Measurements from ENCODE around the gene AGO3. TPM values are rescaled to one million over a fixed set of nuclear protein-coding genes. Genes with fewer than 3 reads are reported as not detected.

AGO3 gene
- total and polyA plus RNA-seq, 2 donors: 4.1 to 16.5 TPM

- peak overlapping the region; percentile 73 to 74 for H3K4me3 ChIP-seq (ENCODE audit: low read length in 2 of 2)
- H3K9me3 ChIP-seq (ENCODE audit: control insufficient read depth in 2 of 2, insufficient read depth in 1 of 2, low read length in 1 of 2): no peaks in the 10 kb centered on the region
- WGBS: 80% methylated on average over 7 of the region's 7 CpGs
- no peaks in the 10 kb centered on the region for H3K27me3 ChIP-seq (ENCODE audit: control insufficient read depth in 2 of 2, insufficient read depth in 1 of 2, low read length in 1 of 2)
- DNase-seq (ENCODE audit: low read depth in 6 of 9, low spot score in 9 of 9): no peak
- H3K27ac ChIP-seq (ENCODE audit: low read depth in 1 of 2, low read length in 1 of 2): no peak overlapping the region
- peaks cover 5 to 9% of the 10 kb centered on the region in 2 donors for H3K4me1 ChIP-seq (ENCODE audit: control insufficient read depth in 2 of 2, insufficient read depth in 2 of 2, low read length in 2 of 2)
- no peaks in the 10 kb centered on the region for H3K36me3 ChIP-seq (ENCODE audit: control insufficient read depth in 2 of 2, insufficient read depth in 2 of 2, low read length in 1 of 2)
Observed at GRCh38 chr1:35932158-35932636, 1.3 kb downstream of the AGO3 start.

- DNase-seq (ENCODE audit: low read depth in 6 of 9, low spot score in 9 of 9): no peak
- H3K27ac ChIP-seq (ENCODE audit: low read depth in 1 of 2, low read length in 1 of 2): no peak overlapping the region
- H3K4me1 ChIP-seq (ENCODE audit: control insufficient read depth in 2 of 2, insufficient read depth in 2 of 2, low read length in 2 of 2): peaks cover 5 to 9% of the 10 kb centered on the region in 2 donors
Observed at GRCh38 chr1:35932941-35933340, 2.0 kb downstream of the AGO3 start.

GRCh38 chr1:35935442-35936388 lies 4.8 kb downstream of the AGO3 start:
- DNase-seq (ENCODE audit: low read depth in 6 of 9, low spot score in 9 of 9): no peak
- WGBS: 96% methylated on average over 2 of the region's 2 CpGs

More at GRCh38 chr1:35932941-35933340, 2.0 kb downstream of the AGO3 start:
- Histone ChIP-seq H3K9me3 (ENCODE audit: control insufficient read depth in 2 of 2, insufficient read depth in 1 of 2, low read length in 1 of 2) (no peaks in the 10 kb centered on the region), H3K27me3 (ENCODE audit: control insufficient read depth in 2 of 2, insufficient read depth in 1 of 2, low read length in 1 of 2) (no peaks in the 10 kb centered on the region), H3K4me3 (ENCODE audit: low read length in 2 of 2) (no peak overlapping the region), H3K36me3 (ENCODE audit: control insufficient read depth in 2 of 2, insufficient read depth in 2 of 2, low read length in 1 of 2) (no peaks in the 10 kb centered on the region)

GRCh38 chr1:35936838-35937237 lies 5.9 kb downstream of the AGO3 start:
- Histone ChIP-seq H3K4me1 (ENCODE audit: control insufficient read depth in 2 of 2, insufficient read depth in 2 of 2, low read length in 2 of 2) (peaks cover 0 to 4% of the 10 kb centered on the region in 2 donors), H3K4me3 (ENCODE audit: low read length in 2 of 2) (no peak overlapping the region), H3K9me3 (ENCODE audit: control insufficient read depth in 2 of 2, insufficient read depth in 1 of 2, low read length in 1 of 2) (no peaks in the 10 kb centered on the region), H3K36me3 (ENCODE audit: control insufficient read depth in 2 of 2, insufficient read depth in 2 of 2, low read length in 1 of 2) (no peaks in the 10 kb centered on the region), H3K27ac (ENCODE audit: low read depth in 1 of 2, low read length in 1 of 2) (no peak overlapping the region), H3K27me3 (ENCODE audit: control insufficient read depth in 2 of 2, insufficient read depth in 1 of 2, low read length in 1 of 2) (no peaks in the 10 kb centered on the region)
- WGBS: 96% methylated on average over 3 of the region's 3 CpGs
- DNase-seq (ENCODE audit: low read depth in 6 of 9, low spot score in 9 of 9): no peak

More at GRCh38 chr1:35935442-35936388, 4.8 kb downstream of the AGO3 start:
- H3K4me1 ChIP-seq (ENCODE audit: control insufficient read depth in 2 of 2, insufficient read depth in 2 of 2, low read length in 2 of 2): peaks cover 0 to 5% of the 10 kb centered on the region in 2 donors
- H3K27me3 ChIP-seq (ENCODE audit: control insufficient read depth in 2 of 2, insufficient read depth in 1 of 2, low read length in 1 of 2): no peaks in the 10 kb centered on the region
- no peak overlapping the region for H3K4me3 ChIP-seq (ENCODE audit: low read length in 2 of 2)
- H3K27ac ChIP-seq (ENCODE audit: low read depth in 1 of 2, low read length in 1 of 2): no peak overlapping the region
- H3K36me3 ChIP-seq (ENCODE audit: control insufficient read depth in 2 of 2, insufficient read depth in 2 of 2, low read length in 1 of 2): no peaks in the 10 kb centered on the region
- H3K9me3 ChIP-seq (ENCODE audit: control insufficient read depth in 2 of 2, insufficient read depth in 1 of 2, low read length in 1 of 2): no peaks in the 10 kb centered on the region

GRCh38 chr1:35939484-35939883 lies 8.6 kb downstream of the AGO3 start:
- Histone ChIP-seq H3K27me3 (ENCODE audit: control insufficient read depth in 2 of 2, insufficient read depth in 1 of 2, low read length in 1 of 2) (no peaks in the 10 kb centered on the region), H3K4me1 (ENCODE audit: control insufficient read depth in 2 of 2, insufficient read depth in 2 of 2, low read length in 2 of 2) (no peaks in the 10 kb centered on the region)

GRCh38 chr1:35945327-35945726 lies 14.4 kb downstream of the AGO3 start:
- Histone ChIP-seq H3K4me1 (ENCODE audit: control insufficient read depth in 2 of 2, insufficient read depth in 2 of 2, low read length in 2 of 2) (no peaks in the 10 kb centered on the region), H3K27me3 (ENCODE audit: control insufficient read depth in 2 of 2, insufficient read depth in 1 of 2, low read length in 1 of 2) (no peaks in the 10 kb centered on the region), H3K36me3 (ENCODE audit: control insufficient read depth in 2 of 2, insufficient read depth in 2 of 2, low read length in 1 of 2) (peaks cover 0 to 8% of the 10 kb centered on the region in 2 donors), H3K27ac (ENCODE audit: low read depth in 1 of 2, low read length in 1 of 2) (no peak overlapping the region), H3K9me3 (ENCODE audit: control insufficient read depth in 2 of 2, insufficient read depth in 1 of 2, low read length in 1 of 2) (no peaks in the 10 kb centered on the region), H3K4me3 (ENCODE audit: low read length in 2 of 2) (no peak overlapping the region)
- 81% methylated on average over 2 of the region's 2 CpGs for WGBS
- no peak for DNase-seq (ENCODE audit: low read depth in 6 of 9, low spot score in 9 of 9)

More at GRCh38 chr1:35939484-35939883, 8.6 kb downstream of the AGO3 start:
- no peaks in the 10 kb centered on the region for H3K36me3 ChIP-seq (ENCODE audit: control insufficient read depth in 2 of 2, insufficient read depth in 2 of 2, low read length in 1 of 2)
- DNase-seq (ENCODE audit: low read depth in 6 of 9, low spot score in 9 of 9): no peak
- H3K27ac ChIP-seq (ENCODE audit: low read depth in 1 of 2, low read length in 1 of 2): no peak overlapping the region
- H3K9me3 ChIP-seq (ENCODE audit: control insufficient read depth in 2 of 2, insufficient read depth in 1 of 2, low read length in 1 of 2): no peaks in the 10 kb centered on the region
- no peak overlapping the region for H3K4me3 ChIP-seq (ENCODE audit: low read length in 2 of 2)
- 97% methylated on average over 3 of the region's 3 CpGs for WGBS

- no peaks in the 10 kb centered on the region for H3K9me3 ChIP-seq (ENCODE audit: control insufficient read depth in 2 of 2, insufficient read depth in 1 of 2, low read length in 1 of 2)
- H3K27me3 ChIP-seq (ENCODE audit: control insufficient read depth in 2 of 2, insufficient read depth in 1 of 2, low read length in 1 of 2): no peaks in the 10 kb centered on the region
- no peak overlapping the region for H3K27ac ChIP-seq (ENCODE audit: low read depth in 1 of 2, low read length in 1 of 2)
- no peak for DNase-seq (ENCODE audit: low read depth in 6 of 9, low spot score in 9 of 9)
- no peaks in the 10 kb centered on the region for H3K4me1 ChIP-seq (ENCODE audit: control insufficient read depth in 2 of 2, insufficient read depth in 2 of 2, low read length in 2 of 2)
- H3K36me3 ChIP-seq (ENCODE audit: control insufficient read depth in 2 of 2, insufficient read depth in 2 of 2, low read length in 1 of 2): peaks cover 0 to 8% of the 10 kb centered on the region in 2 donors
- WGBS: 61% methylated on average over 2 of the region's 2 CpGs
- H3K4me3 ChIP-seq (ENCODE audit: low read length in 2 of 2): no peak overlapping the region
Observed at GRCh38 chr1:35947547-35947946, 16.6 kb downstream of the AGO3 start.

GRCh38 chr1:35958558-35958957 lies 27.7 kb downstream of the AGO3 start:
- Histone ChIP-seq H3K27me3 (ENCODE audit: control insufficient read depth in 2 of 2, insufficient read depth in 1 of 2, low read length in 1 of 2) (no peaks in the 10 kb centered on the region), H3K4me1 (ENCODE audit: control insufficient read depth in 2 of 2, insufficient read depth in 2 of 2, low read length in 2 of 2) (no peaks in the 10 kb centered on the region), H3K27ac (ENCODE audit: low read depth in 1 of 2, low read length in 1 of 2) (no peak overlapping the region), H3K9me3 (ENCODE audit: control insufficient read depth in 2 of 2, insufficient read depth in 1 of 2, low read length in 1 of 2) (no peaks in the 10 kb centered on the region), H3K4me3 (ENCODE audit: low read length in 2 of 2) (no peak overlapping the region), H3K36me3 (ENCODE audit: control insufficient read depth in 2 of 2, insufficient read depth in 2 of 2, low read length in 1 of 2) (peaks cover 0 to 3% of the 10 kb centered on the region in 2 donors)
- no peak for DNase-seq (ENCODE audit: low read depth in 6 of 9, low spot score in 9 of 9)
- 100% methylated on average over 1 of the region's 1 CpG for WGBS

GRCh38 chr1:35959304-35959703 lies 28.4 kb downstream of the AGO3 start:
- peaks cover 0 to 3% of the 10 kb centered on the region in 2 donors for H3K36me3 ChIP-seq (ENCODE audit: control insufficient read depth in 2 of 2, insufficient read depth in 2 of 2, low read length in 1 of 2)
- H3K4me3 ChIP-seq (ENCODE audit: low read length in 2 of 2): no peak overlapping the region
- H3K27ac ChIP-seq (ENCODE audit: low read depth in 1 of 2, low read length in 1 of 2): no peak overlapping the region
- DNase-seq (ENCODE audit: low read depth in 6 of 9, low spot score in 9 of 9): no peak
- WGBS: 96% methylated on average over 3 of the region's 3 CpGs
- H3K4me1 ChIP-seq (ENCODE audit: control insufficient read depth in 2 of 2, insufficient read depth in 2 of 2, low read length in 2 of 2): no peaks in the 10 kb centered on the region
- H3K27me3 ChIP-seq (ENCODE audit: control insufficient read depth in 2 of 2, insufficient read depth in 1 of 2, low read length in 1 of 2): no peaks in the 10 kb centered on the region
- no peaks in the 10 kb centered on the region for H3K9me3 ChIP-seq (ENCODE audit: control insufficient read depth in 2 of 2, insufficient read depth in 1 of 2, low read length in 1 of 2)
